Islet precursor cell (in vitro differentiated cells): Measurements from ENCODE around the gene TWSG1.
"Not testable (repeated sequence)": the region's sequence is repeated elsewhere in the genome, so short reads cannot be mapped to it uniquely, and the experiment has no call there.

Experiments used
- DNase-seq: peaks from one replicate; pipeline ENCODE4 v3.0.0-alpha.2; 2018

TWSG1 gene

GRCh38 chr18:9428862-9429661 is 94.5 kb downstream of the TWSG1 start:
- DNase-seq = no peak

GRCh38 chr18:9429662-9429993 is 95.1 kb downstream of the TWSG1 start:
- no peak for DNase-seq

- DNase-seq = not testable (repeated sequence)
These were observed 95.7 kb downstream of the TWSG1 start for GRCh38 chr18:9430315-9430714.

- no peak for DNase-seq
These were observed 96.7 kb downstream of the TWSG1 start for GRCh38 chr18:9431296-9431695.

DNA sequence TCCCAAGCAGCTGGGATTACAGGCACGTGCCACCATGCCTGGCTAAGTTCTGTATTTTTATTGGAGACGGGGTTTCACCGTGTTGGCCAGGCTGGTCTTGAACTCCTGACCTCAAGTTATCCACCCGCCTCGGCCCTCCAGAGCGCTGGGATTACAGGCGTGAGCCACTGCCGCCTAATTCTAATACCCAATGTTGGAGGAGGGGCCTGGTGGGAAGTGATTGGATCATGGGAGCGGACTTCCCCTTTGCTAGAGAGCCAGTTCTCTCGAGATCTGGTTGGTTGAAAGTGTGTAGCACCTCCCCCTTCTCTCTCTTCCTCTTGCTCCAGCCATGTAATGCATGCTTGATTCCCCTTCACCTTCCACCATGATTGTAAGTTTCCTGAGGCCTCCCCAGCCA is 98.5 kb downstream of the TWSG1 start:
- peak; percentile 32 for DNase-seq

GRCh38 chr18:9433671-9434121 is 99.1 kb downstream of the TWSG1 start:
- peak; percentile 43 for DNase-seq

GRCh38 chr18:9434122-9434701 is 99.6 kb downstream of the TWSG1 start:
- DNase-seq = peak; percentile 60

DNA sequence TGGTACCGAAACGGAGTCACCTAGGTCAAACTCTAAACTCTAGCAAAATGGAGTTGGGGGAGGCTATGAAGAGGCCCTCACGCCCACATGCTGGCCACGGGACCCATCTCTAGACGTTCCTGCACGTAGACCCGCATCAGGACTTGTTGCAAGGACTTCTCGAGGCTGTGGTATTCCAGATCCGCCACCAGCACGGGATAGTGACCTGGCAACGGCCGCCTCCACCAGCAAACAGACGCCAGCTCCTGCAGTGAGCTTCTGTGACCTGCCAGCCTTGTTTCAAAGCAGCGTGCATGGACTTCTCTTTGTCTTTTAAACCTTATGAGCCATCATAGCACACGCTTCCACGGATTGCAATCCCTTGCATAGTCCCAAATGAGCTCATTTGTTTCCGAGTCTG is 100.5 kb downstream of the TWSG1 start:
- peak; percentile 42 for DNase-seq

DNA sequence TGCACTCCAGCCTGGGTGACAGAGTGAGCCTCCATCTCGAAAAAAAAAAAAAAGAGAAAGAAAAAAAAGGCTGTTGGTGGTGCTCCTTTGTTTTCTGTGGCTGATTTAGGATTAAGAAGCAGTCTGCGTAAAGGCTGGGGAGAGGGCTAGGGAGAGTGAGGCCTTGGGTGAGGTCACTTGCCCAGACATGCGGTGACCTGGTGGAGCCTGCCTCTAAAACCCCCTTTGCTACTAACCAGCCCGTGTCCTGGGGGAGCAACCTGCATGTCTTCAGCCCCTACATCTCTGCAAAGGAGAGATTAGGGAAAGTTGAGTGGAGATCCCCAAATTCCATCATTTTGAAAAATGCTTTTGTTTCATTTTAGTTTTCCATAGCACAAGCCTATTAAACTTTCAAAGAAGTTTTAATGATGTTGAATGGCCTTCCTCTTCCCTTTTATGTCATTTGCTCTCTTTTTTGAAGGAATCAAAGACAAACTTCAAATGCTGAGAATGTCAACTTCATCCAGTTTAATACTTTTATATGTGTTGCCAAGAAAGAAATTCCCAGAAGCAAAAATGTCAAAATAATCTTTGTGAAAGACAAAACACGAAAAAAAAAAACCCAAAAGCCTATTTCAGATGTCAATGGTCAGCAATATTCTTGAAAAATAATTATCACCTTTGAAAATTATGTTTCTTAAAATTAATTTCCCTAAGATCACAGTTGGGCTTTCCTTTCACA is 101.8 kb downstream of the TWSG1 start:
- DNase-seq = peak; percentile 35

DNA sequence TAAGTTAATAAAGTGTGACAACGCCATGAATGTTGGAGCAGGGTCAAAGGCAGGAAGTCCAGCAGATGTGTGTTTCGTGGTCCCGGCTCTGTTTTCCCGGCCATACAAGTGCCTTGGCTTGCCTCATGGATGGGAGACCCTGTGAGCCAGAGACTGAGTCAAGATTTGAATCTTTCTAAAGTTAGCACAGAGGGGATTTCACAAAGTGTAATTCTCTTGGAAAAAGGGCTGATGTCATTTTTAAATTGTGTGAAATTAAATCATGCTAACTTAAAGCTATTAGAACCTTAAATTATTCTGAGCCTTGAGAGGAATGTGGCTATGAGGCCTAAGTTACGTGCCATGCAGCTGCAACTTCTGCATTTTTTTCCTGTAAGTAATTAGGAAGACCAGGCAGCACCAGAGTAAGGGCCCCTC is 102.5 kb downstream of the TWSG1 start:
- DNase-seq = peak; percentile 51

DNA sequence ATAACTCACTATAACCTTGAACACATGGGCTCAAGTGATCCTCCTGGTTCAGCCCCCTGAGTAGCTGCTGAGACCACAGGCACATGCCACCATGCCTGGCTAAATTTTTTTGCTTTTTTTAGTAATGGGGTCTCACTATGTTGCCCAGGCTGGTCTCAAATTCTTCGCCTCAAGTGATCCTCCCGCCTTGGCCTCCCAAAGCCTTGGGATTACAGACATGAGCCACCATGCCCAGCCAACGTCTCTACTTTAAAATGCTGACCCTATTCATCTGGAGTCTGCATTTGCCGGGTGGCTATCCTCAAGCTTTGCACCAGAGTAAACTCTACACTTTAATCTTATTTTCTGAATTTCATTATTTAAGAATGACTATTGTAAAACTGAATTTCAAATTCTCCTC is 103.1 kb downstream of the TWSG1 start:
- DNase-seq = peak; percentile 12

DNA sequence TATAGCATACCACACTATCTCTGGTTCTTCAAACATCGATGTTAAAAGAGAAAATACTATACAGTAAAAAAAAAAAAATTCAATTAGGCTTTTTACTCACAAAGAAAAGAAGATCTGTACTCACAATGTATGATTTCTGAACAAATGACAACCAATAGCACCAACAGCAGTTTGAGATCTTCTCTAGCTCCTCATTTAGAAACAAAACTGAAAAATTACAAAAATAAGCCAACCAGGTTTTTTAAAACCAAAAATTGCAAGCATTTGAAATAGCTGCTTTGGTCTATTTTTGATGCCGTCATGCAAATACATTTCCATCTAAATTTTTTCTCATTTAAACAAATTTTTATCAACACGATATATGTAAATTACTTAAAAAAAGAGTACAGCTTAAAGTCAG is 106.5 kb downstream of the TWSG1 start:
- no peak for DNase-seq

- no peak for DNase-seq
These were observed 110.0 kb downstream of the TWSG1 start for GRCh38 chr18:9444549-9444948.

DNA sequence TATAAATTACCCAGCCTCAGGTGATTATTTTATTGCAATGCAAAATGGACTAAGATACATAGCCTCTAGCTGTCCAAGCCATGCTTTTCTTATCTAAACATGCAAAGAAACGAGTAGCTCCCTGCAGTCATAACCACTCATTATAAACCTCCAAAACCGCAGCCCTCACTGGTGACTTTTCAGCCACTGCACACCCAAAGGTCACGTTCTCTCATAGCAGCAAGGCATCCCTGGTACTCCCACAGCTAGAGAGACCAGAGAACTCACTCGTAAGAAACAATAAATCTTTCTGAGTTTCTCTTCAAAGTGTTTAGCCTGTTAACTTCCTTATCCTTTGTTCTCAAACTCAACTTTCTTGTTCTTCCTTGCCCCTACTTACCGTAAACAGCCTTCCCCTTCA is 112.3 kb downstream of the TWSG1 start:
- no peak for DNase-seq

GRCh38 chr18:9447334-9447733 is 112.8 kb downstream of the TWSG1 start:
- DNase-seq = no peak

DNA sequence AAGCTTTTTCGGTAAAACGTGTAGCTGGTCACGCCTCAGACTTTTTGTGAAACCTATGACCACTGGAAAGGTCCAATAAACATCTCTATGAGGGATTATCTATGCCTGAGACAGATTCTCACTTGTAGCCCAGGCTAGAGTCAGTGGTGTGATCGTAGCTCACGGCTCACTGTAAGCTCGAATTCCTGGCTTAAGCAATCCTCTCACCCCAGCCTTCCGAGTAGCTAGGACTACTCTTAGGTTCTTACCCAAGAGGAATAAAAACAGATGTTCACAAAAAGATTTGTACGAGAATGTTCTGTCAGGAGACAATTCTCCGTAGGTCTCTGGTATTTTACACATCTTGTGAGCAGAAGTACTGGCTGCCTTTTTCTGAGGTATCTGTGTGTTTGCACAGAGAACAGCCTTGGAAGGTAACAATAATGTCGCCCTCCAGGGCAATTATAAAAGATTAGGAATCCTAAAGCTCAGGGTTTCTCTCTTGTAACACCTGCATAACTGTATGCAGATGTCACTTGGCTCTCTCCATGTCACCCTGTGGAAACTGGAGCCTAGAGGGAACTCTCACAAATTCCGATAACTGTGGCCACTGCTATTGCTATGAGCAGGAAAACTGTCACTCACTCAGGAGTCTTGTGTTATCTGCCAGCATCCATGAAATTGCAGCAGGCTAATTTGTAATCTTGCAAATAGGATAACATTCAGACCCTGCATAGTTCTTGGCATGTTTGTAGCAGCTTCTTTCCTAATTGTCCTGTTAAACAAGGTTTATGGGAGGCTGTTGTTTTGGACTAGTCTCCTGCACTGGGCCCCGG is 115.2 kb downstream of the TWSG1 start:
- no peak for DNase-seq

DNA sequence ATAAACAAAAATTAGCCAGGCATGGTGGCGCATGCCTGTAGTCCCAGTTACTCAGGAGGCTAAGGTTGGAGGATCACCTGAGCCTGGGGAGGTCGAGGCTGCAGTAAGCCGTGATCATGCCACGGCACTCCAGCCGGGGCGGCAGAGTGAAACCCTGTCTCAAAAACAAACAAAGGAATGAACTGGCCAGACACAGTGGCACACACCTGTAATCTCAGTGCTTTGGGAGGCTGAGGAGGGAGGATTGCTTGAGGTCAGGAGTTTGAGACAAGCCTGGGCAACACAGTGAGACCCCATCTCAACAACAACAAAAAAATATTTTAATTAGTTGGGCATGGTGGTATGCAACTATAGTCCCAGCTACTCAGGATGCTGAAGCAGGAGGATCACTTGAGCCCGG is 116.3 kb downstream of the TWSG1 start:
- DNase-seq = not testable (repeated sequence)
